ENCODE data around the gene ARHGAP28.
A peak's percentile ranks its signal among the peaks of the same experiment; 100 is the strongest.

DNA sequence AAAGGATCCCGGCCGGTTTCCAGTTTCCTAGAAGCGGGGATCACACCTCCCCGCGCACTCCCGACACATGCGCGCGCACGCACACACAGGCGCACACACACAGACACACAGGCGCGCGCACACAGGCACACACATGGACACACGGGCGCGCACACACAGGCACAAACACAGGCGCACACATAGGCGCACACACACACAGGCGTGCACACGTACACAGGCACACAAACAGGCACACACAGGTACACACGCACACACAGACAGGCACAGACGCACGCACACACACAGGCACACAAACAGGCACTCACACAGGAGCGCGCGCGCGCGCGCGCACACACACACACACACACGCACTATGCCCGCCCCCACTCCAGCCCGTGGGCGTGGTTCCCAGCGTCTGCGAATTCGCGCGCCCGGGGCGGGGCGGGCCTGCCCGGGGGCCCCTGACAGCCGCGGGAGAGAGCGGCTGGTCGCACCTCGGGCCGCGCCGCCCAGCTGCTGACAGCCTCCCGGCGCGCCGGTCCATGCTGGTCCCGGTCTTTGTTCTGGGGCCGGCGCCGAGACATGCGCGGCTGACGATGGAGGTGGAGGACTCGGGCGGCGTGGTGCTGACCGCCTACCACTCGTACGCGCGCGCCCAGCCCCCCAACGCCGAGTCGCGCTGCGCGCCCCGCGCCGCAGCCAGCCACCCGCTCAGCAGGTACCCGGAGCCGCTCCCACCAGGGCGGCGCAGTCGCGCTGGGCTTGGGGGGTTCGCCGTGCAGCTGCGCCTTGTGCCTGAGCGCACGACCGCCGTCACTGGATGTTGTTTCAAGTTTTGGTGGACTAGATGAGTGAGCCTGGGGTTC lies at the start of gene ARHGAP28:
- peak in 5 of 6 experiments; percentile 24 to 52 (median 32) for TF ChIP-seq CTCF (IDR thresholded peaks at IDR 0.05)
- peak; percentile 11 to 54 for TF ChIP-seq POLR2AphosphoS5 (IDR thresholded peaks at IDR 0.05)
- TF ChIP-seq EP300 (IDR thresholded peaks at IDR 0.05), result no peak

Data from upper lobe of left lung (tissue), 4 donors.